Mucosa of descending colon (tissue), 3 donors: ENCODE measurements around the gene LGALS7B. TPM values are rescaled to one million over a fixed set of nuclear protein-coding genes. Genes with fewer than 3 reads are reported as not detected.
"Not testable (repeated sequence)": the region's sequence is repeated elsewhere in the genome, so short reads cannot be mapped to it uniquely, and the experiment has no call there.

ENCODE experiments used
- ATAC-seq: fragments of 200-7000 bp; cut with Tn5 transposase; one replicate; pipeline ENCODE4 v1.9.1; 2020; ENCODE audit warnings: mild to moderate bottlenecking, moderate library complexity
- DNase-seq, 3 donors: peaks; one replicate each; pipeline ENCODE4 v3.0.0-alpha.2; 2020
- H3K36me3 ChIP-seq: fragments of 200-600 bp; one replicate; pipeline ENCODE4 v1.8.0; 2021; ENCODE audit warnings: low read depth, mild to moderate bottlenecking
- H3K4me1 ChIP-seq: fragments of 200-600 bp; one replicate; pipeline ENCODE4 v1.8.0; 2021; ENCODE audit warnings: low read depth, mild to moderate bottlenecking
- H3K4me3 ChIP-seq: fragments of 200-600 bp; one replicate; pipeline ENCODE4 v1.8.0; 2021; ENCODE audit warnings: mild to moderate bottlenecking
- H3K9me3 ChIP-seq: fragments of 200-600 bp; one replicate; pipeline ENCODE4 v1.8.0; 2021; ENCODE audit warnings: mild to moderate bottlenecking
- CTCF ChIP-seq: fragments of 200-600 bp; IDR thresholded peaks from one replicate; pipeline ENCODE4 v1.8.0; 2022; ENCODE audit warnings: antibody characterized with exemption, mild to moderate bottlenecking
- intact Hi-C, 2 donors: fragments of 100-400 bp; cut with DNase I in 1 of 2; cut with micrococcal nuclease in 1 of 2; formaldehyde crosslinking; loops; one replicate each; pipeline versions ENCODE4 v1.11.0 to v1.11.1; 2022; cut with DNase I, micrococcal nuclease
- total RNA-seq, 3 donors: library from RNA; stranded (reverse); fragmentation: NEBNext Ultra II Directional in 2 of 3; extraction: Animal tissue kit (Norgen Biotek cat#: 25700) in 2 of 3; gene quantifications; one replicate each; pipeline versions ENCODE4 v1.2.1 to v1.2.4, GENCODE V29; 2021 to 2023
- donor health status: DM: no; HTN: no; CAD: no; lungs with moderate emphysema.
- donor health status: DM: no; HTN: no; CAD: no.
- donor health status: DM: no; HTN: yes; CAD: no.

LGALS7B gene
- total RNA-seq, 3 donors from 2014 or later: not detected

GRCh38 chr19:38773469-38774177 is 15.4 kb upstream of the LGALS7B start, which contains the start of gene LGALS7:
Gene LGALS7, minus strand, starts transcription at chr19:38773517. Its CDS starts 25 bp downstream, at chr19:38773492.
- H3K4me1 ChIP-seq: peaks cover 4% of the 10 kb centered on the region
- H3K9me3 ChIP-seq: no peaks in the 10 kb centered on the region
- no peak for TF ChIP-seq CTCF
- intact Hi-C loops: no loop called here
- no peak within 1 kb of the TSS for H3K4me3 ChIP-seq
- DNase-seq (no peak), ATAC-seq (no peak)
- H3K36me3 ChIP-seq: no peaks in the 10 kb centered on the region

- H3K4me3 ChIP-seq: no peak overlapping the region
- TF ChIP-seq CTCF: no peak
- no peaks in the 10 kb centered on the region for H3K36me3 ChIP-seq
- ATAC-seq (no peak), DNase-seq (no peak)
- intact Hi-C loops: no loop called here
- no peaks in the 10 kb centered on the region for H3K9me3 ChIP-seq
- peaks cover 4% of the 10 kb centered on the region for H3K4me1 ChIP-seq
Observed at GRCh38 chr19:38774181-38774950, 14.6 kb upstream of the LGALS7B start.

- Histone ChIP-seq H3K36me3 (no peaks in the 10 kb centered on the region), H3K4me1 (no peaks in the 10 kb centered on the region), H3K9me3 (no peaks in the 10 kb centered on the region), H3K4me3 (no peak overlapping the region)
- no peak for ATAC-seq
- intact Hi-C loops: no loop called here
- no peak for DNase-seq
- no peak for TF ChIP-seq CTCF
Observed at GRCh38 chr19:38778733-38779132, 10.3 kb upstream of the LGALS7B start.

GRCh38 chr19:38780443-38780842 is 8.6 kb upstream of the LGALS7B start:
- ATAC-seq (no peak), DNase-seq (no peak)
- no peak for TF ChIP-seq CTCF
- no peaks in the 10 kb centered on the region for H3K36me3 ChIP-seq
- intact Hi-C loops: no loop called here
- H3K4me3 ChIP-seq: no peak overlapping the region
- H3K4me1 ChIP-seq: no peaks in the 10 kb centered on the region
- no peaks in the 10 kb centered on the region for H3K9me3 ChIP-seq

GRCh38 chr19:38781058-38781457 is 7.9 kb upstream of the LGALS7B start:
- ATAC-seq (no peak), DNase-seq (no peak)
- H3K4me1 ChIP-seq: no peaks in the 10 kb centered on the region
- intact Hi-C loops: no loop called here
- no peak overlapping the region for H3K4me3 ChIP-seq
- H3K36me3 ChIP-seq: no peaks in the 10 kb centered on the region
- no peak for TF ChIP-seq CTCF
- H3K9me3 ChIP-seq: no peaks in the 10 kb centered on the region

- H3K36me3 ChIP-seq, H3K9me3 ChIP-seq, intact Hi-C loops, H3K4me3 ChIP-seq, ATAC-seq, DNase-seq, H3K4me1 ChIP-seq: not testable (repeated sequence)
Observed at GRCh38 chr19:38782212-38782611, 6.8 kb upstream of the LGALS7B start.
